Measurements from ENCODE around the gene DTL.

Gene DTL

DNA sequence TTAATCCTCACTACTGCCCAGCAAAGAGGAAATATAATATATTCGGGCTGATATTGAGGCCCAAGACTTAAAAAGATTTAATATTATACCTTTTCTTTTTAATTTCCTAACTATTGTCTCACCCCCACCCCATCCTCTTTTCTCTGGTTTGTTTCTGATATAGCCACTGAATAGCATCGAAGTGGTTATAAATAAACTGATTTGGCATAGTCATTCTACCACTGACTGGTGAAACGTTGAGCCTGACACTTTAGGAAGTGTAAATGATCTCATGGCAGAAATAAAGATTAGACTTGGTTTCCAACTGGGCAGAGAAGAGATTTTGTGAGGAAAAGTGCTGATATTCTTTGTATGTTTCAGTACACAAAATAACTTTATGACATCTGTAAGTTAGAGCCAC lies 39.3 kb downstream of the DTL start:
- no peaks in the 10 kb centered on the region for H3K4me1 Mint-ChIP-seq

DNA sequence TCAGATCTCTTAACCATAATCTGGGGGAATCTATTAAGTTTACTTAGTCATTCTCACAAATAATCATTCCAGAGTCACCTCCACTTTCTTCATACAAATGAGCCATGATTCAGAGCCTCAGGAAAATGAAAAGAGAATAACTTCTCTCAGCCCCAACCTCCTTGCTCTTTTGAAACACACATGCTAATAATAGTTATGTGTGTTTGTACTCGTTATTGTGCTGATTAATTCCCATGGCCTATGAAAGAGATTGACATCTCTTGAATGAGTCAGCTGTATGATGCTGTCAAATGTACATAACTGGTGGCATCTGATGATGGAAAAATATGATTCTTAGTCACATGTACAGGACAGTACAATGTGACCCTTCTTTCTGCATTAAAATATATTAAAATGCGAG lies 41.5 kb downstream of the DTL start:
- no peak for DNase-seq
- H3K4me3 Mint-ChIP-seq, result no peak overlapping the region
- no peak overlapping the region for H3K27ac Mint-ChIP-seq
- H3K36me3 Mint-ChIP-seq (ENCODE audit: low read depth), result peaks cover 33% of the 10 kb centered on the region
- no peaks in the 10 kb centered on the region for H3K27me3 Mint-ChIP-seq (ENCODE audit: low read depth, poor library complexity)
- no peak for TF ChIP-seq CTCF (IDR thresholded peaks at IDR 0.05)
- no peaks in the 10 kb centered on the region for H3K9me3 Mint-ChIP-seq
- H3K4me1 Mint-ChIP-seq, result no peaks in the 10 kb centered on the region

More for the DNA sequence above, 39.3 kb downstream of the DTL start:
- no peak for DNase-seq
- no peak overlapping the region for H3K4me3 Mint-ChIP-seq
- H3K36me3 Mint-ChIP-seq (ENCODE audit: low read depth), result peaks cover 49% of the 10 kb centered on the region
- no peaks in the 10 kb centered on the region for H3K9me3 Mint-ChIP-seq
- no peak overlapping the region for H3K27ac Mint-ChIP-seq
- no peak for TF ChIP-seq CTCF (IDR thresholded peaks at IDR 0.05)
- H3K27me3 Mint-ChIP-seq (ENCODE audit: low read depth, poor library complexity), result no peaks in the 10 kb centered on the region

DNA sequence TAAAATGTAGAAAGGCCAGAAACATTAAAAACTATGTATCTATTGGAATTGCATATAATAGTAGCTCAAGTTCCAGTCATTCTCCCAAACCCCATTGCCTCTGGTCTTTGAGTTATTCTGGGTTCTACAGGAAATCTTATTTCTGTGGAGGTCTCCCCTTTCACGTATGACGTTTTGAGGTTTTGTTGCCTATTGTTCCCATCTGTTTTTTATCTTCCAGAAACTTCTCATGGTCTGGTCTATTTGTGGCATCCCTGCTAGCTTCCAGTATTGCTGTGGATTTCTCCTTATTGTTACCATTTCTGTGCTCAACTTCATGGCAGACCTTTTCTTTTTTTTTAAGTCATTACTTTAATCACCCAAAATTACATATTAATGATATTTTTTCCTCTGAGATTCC lies 43.3 kb downstream of the DTL start:
- Mint-ChIP-seq H3K27me3 (ENCODE audit: low read depth, poor library complexity) (no peaks in the 10 kb centered on the region), H3K9me3 (no peaks in the 10 kb centered on the region), H3K4me1 (no peaks in the 10 kb centered on the region), H3K27ac (no peak overlapping the region), H3K36me3 (ENCODE audit: low read depth) (peaks cover 24% of the 10 kb centered on the region), H3K4me3 (no peak overlapping the region)
- TF ChIP-seq CTCF (IDR thresholded peaks at IDR 0.05), result no peak
- DNase-seq, result no peak

DNA sequence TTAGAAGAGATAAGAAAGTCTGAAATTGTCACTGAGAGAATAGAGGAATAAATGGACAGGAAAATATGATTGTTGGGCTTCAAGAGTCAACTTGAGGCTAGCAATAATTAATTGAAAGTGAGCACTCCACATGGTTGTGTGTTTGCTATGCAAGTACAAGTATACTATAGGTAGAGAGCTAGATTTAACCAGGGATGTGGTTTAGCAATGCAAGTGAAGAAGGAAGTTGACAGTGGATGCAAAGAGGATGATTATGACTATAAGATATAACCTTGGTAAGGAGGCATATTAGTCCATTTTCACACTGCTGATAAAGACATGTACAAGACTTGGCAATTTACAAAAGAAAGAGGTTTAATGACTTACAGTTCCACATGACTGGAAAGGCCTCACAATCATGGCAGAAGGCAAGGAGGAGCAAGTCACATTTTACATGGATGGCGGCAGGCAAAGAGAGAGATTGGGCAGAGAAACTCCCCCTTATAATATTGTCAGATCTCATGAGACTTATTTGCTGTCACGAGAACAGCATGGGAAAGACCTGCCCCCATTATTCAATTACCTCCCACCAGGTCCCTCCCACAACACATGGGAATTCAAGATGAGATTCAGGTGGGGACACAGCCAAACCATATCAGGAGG lies 47.3 kb downstream of the DTL start:
- Mint-ChIP-seq H3K4me3 (no peak overlapping the region), H3K9me3 (no peaks in the 10 kb centered on the region), H3K27me3 (ENCODE audit: low read depth, poor library complexity) (no peaks in the 10 kb centered on the region), H3K4me1 (peaks cover 6% of the 10 kb centered on the region), H3K36me3 (ENCODE audit: low read depth) (peaks cover 28% of the 10 kb centered on the region), H3K27ac (no peak overlapping the region)
- no peak for TF ChIP-seq CTCF (IDR thresholded peaks at IDR 0.05)
- no peak for DNase-seq

- Mint-ChIP-seq H3K4me1 (peaks cover 15% of the 10 kb centered on the region), H3K9me3 (peaks cover 32% of the 10 kb centered on the region), H3K4me3 (no peak overlapping the region), H3K27me3 (ENCODE audit: low read depth, poor library complexity) (no peaks in the 10 kb centered on the region), H3K27ac (peak overlapping the region; percentile 47), H3K36me3 (ENCODE audit: low read depth) (peaks cover 80% of the 10 kb centered on the region)
- no peak for DNase-seq
- TF ChIP-seq CTCF (IDR thresholded peaks at IDR 0.05), result no peak
These were observed 54.1 kb downstream of the DTL start for GRCh38 chr1:212089560-212090163.

Measured in nephron progenitor cell (in vitro differentiated cells).